HepG2 (cell line): ENCODE results near the gene CTDNEP1. TPM values are rescaled to one million over a fixed set of nuclear protein-coding genes. Genes with fewer than 3 reads are reported as not detected.

Experiments used
- ATF2 ChIP-seq: sonication (generic); formaldehyde crosslinking; IDR thresholded peaks from 2 replicates; pipeline ENCODE4 v1.4.0; 2020; ENCODE audit warnings: missing genetic modification reagents
- ETV5 ChIP-seq: IDR thresholded peaks from 2 replicates; pipeline ENCODE4 v1.6.1; 2018; ENCODE audit warnings: missing biosample characterization, missing genetic modification reagents, inconsistent platforms, borderline replicate concordance
- GLI4 ChIP-seq: sonication (generic); formaldehyde crosslinking; IDR thresholded peaks from 2 replicates; pipeline ENCODE4 v1.5.1; 2020; ENCODE audit warnings: missing genetic modification reagents, mild to moderate bottlenecking, moderate library complexity, borderline replicate concordance
- MTA3 ChIP-seq: sonication (generic); formaldehyde crosslinking; IDR thresholded peaks from 2 replicates; pipeline ENCODE4 v1.4.0; 2020; ENCODE audit warnings: missing genetic modification reagents
- MYC ChIP-seq: sonication (generic); formaldehyde crosslinking; IDR thresholded peaks from 2 replicates; pipeline ENCODE4 v1.9.0; 2021; ENCODE audit warnings: missing genetic modification reagents, borderline replicate concordance
- RFX1 ChIP-seq: fragments of 450-650 bp; IDR thresholded peaks from 2 replicates; pipeline ENCODE4 v1.6.1; 2017
- SMAD3 ChIP-seq: sonication (generic); formaldehyde crosslinking; IDR thresholded peaks from 2 replicates; pipeline ENCODE4 v1.4.0; 2020; ENCODE audit warnings: missing genetic modification reagents
- ZBTB14 ChIP-seq: sonication (generic); formaldehyde crosslinking; IDR thresholded peaks from 2 replicates; pipeline ENCODE4 v1.4.0; 2020; ENCODE audit warnings: missing genetic modification reagents
- ZNF251 ChIP-seq: sonication (generic); formaldehyde crosslinking; IDR thresholded peaks from 2 replicates; pipeline ENCODE4 v1.9.0; 2021; ENCODE audit warnings: mild to moderate bottlenecking, missing genetic modification reagents
- ZNF335 ChIP-seq: sonication (generic); formaldehyde crosslinking; IDR thresholded peaks from 2 replicates; pipeline ENCODE4 v1.4.0; 2020; ENCODE audit warnings: missing genetic modification reagents
- ZNF546 ChIP-seq: sonication (generic); formaldehyde crosslinking; conservative IDR thresholded peaks from 2 replicates; pipeline ENCODE4 v1.8.1; 2023; ENCODE audit warnings: mild to moderate bottlenecking, missing genetic modification reagents
- polyA plus RNA-seq, 8 experiments: library from polyadenylated mRNA; depleted of rRNA in 3 of 8; stranded (reverse) in 7 of 8; unstranded in 1 of 8; fragments of >200 nt; fragmentation: Illumina TruSeq in 4 of 8; extraction: Trizol in 4 of 8; gene quantifications; 2 replicates each; pipeline versions ENCODE4 v1.2.1 to v1.2.3, GENCODE V29; 2011 to 2016; ENCODE audit warnings: low read depth in 4 of 8, missing spikeins in 1 of 8, mixed read lengths in 1 of 8; ENCODE audit not compliant: insufficient read depth in 1 of 8
- total RNA-seq, 5 experiments: library from RNA; depleted of rRNA; stranded (reverse); fragments of >200 nt; fragmentation: Illumina TruSeq; extraction: Trizol; gene quantifications; 2 replicates each; pipeline ENCODE4 v1.2.3, GENCODE V29; 2016; ENCODE audit warnings: low read depth in 1 of 5
- TF ChIP-seq, protein P1 (sequence below), 2 experiments: sonication (generic) in 1 of 2; formaldehyde crosslinking in 1 of 2; IDR thresholded peaks; 2 replicates each; pipeline versions ENCODE4 v1.5.1 to v1.6.1; 2011 to 2020; ENCODE audit warnings: borderline replicate concordance in 1 of 2, low read depth in 1 of 2, low read length in 1 of 2, mild to moderate bottlenecking in 1 of 2, missing genetic modification reagents in 1 of 2, moderate library complexity in 1 of 2
- TF ChIP-seq, protein P2 (sequence below): sonication (generic); formaldehyde crosslinking; IDR thresholded peaks from 2 replicates; pipeline ENCODE4 v1.4.0; 2020; ENCODE audit warnings: missing genetic modification reagents
- TF ChIP-seq, protein P3 (sequence below): sonication (generic); formaldehyde crosslinking; IDR thresholded peaks from 2 replicates; pipeline ENCODE4 v1.8.0; 2022; ENCODE audit warnings: mild to moderate bottlenecking, missing genetic modification reagents, moderate library complexity
- TF ChIP-seq, protein P4 (sequence below): sonication (generic); formaldehyde crosslinking; IDR thresholded peaks from 2 replicates; pipeline ENCODE4 v1.5.0; 2020; ENCODE audit warnings: mild to moderate bottlenecking, missing genetic modification reagents, borderline replicate concordance

CTDNEP1 gene
- total and polyA plus RNA-seq, 2 of the 13 experiments (the other 11 are each of a cell fraction or from before 2014, with no cell fraction given), result 19.8 to 118 TPM

DNA sequence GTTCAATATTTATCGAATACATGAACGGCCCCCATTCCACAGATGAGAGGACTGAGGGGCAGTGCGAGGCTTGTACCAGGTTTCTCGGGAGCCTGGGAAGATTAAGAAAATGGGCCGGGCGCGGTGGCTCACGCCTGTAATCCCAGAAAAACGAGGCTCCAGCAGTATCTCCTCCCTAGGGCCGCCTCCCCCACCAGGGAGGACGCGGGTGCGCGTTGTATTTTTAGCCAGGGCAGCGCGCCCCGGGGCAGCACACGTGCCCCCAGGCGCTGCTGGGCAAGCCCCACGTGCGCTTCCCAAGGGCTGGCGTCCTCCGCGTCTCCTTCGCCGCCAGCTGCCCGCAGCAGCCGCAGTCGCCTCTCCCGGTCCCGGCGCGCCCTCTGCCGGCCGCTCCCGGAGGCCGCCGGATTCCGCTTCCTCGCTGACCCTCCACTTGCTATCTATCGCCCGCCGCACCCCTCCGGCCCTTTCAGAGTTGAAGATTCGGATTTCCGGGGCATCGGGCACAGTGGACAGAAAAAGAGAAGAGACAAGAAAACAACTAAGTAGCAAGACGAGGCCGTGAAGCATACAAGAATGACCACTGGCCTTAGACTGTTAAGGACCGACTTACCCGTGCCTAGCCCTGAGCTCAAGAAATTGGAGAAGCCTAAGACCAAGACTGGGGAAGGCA lies 44.8 kb upstream of the CTDNEP1 start (continued):
- TF ChIP-seq, protein P1, sequence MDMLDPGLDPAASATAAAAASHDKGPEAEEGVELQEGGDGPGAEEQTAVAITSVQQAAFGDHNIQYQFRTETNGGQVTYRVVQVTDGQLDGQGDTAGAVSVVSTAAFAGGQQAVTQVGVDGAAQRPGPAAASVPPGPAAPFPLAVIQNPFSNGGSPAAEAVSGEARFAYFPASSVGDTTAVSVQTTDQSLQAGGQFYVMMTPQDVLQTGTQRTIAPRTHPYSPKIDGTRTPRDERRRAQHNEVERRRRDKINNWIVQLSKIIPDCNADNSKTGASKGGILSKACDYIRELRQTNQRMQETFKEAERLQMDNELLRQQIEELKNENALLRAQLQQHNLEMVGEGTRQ (IDR thresholded peaks at IDR 0.05; ENCODE audit: low read depth, low read length), result peak; percentile 59
- TF ChIP-seq, protein P1 (CRISPR knock-in tag; IDR thresholded peaks at IDR 0.05; ENCODE audit: borderline replicate concordance), result no peak
- TF ChIP-seq MTA3 (CRISPR knock-in tag) (no peak), ATF2 (no peak), GLI4 (CRISPR knock-in tag) (no peak), ZNF335 (no peak), ZNF546 (CRISPR knock-in tag) (peak; percentile 78; the same call in 1 of the 2 replicates), MYC (CRISPR knock-in tag) (peak; percentile 95), SMAD3 (CRISPR knock-in tag) (peak; percentile 35; the same call in 1 of the 2 replicates), ZBTB14 (CRISPR knock-in tag) (no peak), ETV5 (CRISPR knock-in tag) (peak; percentile 29; the same call in 1 of the 2 replicates), ZNF251 (no peak), RFX1 (no peak)
- TF ChIP-seq, protein P2, sequence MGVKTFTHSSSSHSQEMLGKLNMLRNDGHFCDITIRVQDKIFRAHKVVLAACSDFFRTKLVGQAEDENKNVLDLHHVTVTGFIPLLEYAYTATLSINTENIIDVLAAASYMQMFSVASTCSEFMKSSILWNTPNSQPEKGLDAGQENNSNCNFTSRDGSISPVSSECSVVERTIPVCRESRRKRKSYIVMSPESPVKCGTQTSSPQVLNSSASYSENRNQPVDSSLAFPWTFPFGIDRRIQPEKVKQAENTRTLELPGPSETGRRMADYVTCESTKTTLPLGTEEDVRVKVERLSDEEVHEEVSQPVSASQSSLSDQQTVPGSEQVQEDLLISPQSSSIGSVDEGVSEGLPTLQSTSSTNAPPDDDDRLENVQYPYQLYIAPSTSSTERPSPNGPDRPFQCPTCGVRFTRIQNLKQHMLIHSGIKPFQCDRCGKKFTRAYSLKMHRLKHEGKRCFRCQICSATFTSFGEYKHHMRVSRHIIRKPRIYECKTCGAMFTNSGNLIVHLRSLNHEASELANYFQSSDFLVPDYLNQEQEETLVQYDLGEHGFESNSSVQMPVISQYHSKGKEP (CRISPR knock-in tag), result 0 out of 2 replicates have a peak, but pooled peaks have one; percentile 31
- TF ChIP-seq, protein P3, sequence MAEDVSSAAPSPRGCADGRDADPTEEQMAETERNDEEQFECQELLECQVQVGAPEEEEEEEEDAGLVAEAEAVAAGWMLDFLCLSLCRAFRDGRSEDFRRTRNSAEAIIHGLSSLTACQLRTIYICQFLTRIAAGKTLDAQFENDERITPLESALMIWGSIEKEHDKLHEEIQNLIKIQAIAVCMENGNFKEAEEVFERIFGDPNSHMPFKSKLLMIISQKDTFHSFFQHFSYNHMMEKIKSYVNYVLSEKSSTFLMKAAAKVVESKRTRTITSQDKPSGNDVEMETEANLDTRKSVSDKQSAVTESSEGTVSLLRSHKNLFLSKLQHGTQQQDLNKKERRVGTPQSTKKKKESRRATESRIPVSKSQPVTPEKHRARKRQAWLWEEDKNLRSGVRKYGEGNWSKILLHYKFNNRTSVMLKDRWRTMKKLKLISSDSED (CRISPR knock-in tag), result no peak
- TF ChIP-seq, protein P4, sequence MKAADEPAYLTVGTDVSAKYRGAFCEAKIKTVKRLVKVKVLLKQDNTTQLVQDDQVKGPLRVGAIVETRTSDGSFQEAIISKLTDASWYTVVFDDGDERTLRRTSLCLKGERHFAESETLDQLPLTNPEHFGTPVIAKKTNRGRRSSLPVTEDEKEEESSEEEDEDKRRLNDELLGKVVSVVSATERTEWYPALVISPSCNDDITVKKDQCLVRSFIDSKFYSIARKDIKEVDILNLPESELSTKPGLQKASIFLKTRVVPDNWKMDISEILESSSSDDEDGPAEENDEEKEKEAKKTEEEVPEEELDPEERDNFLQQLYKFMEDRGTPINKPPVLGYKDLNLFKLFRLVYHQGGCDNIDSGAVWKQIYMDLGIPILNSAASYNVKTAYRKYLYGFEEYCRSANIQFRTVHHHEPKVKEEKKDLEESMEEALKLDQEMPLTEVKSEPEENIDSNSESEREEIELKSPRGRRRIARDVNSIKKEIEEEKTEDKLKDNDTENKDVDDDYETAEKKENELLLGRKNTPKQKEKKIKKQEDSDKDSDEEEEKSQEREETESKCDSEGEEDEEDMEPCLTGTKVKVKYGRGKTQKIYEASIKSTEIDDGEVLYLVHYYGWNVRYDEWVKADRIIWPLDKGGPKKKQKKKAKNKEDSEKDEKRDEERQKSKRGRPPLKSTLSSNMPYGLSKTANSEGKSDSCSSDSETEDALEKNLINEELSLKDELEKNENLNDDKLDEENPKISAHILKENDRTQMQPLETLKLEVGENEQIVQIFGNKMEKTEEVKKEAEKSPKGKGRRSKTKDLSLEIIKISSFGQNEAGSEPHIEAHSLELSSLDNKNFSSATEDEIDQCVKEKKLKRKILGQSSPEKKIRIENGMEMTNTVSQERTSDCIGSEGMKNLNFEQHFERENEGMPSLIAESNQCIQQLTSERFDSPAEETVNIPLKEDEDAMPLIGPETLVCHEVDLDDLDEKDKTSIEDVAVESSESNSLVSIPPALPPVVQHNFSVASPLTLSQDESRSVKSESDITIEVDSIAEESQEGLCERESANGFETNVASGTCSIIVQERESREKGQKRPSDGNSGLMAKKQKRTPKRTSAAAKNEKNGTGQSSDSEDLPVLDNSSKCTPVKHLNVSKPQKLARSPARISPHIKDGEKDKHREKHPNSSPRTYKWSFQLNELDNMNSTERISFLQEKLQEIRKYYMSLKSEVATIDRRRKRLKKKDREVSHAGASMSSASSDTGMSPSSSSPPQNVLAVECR (CRISPR knock-in tag), result peak; percentile 85
